HG02642 (cell line): Measurements from ENCODE around the gene TRIM25.

ENCODE experiments used
- ATAC-seq: cut with Tn5 transposase; IDR thresholded peaks from one replicate; pipeline ENCODE4 v1.9.1; 2021; ENCODE audit warnings: mild to moderate bottlenecking; ENCODE audit not compliant: unreplicated experiment, poor library complexity

The TRIM25 gene

GRCh38 chr17:56929362-56929969 lies 15.6 kb upstream of the TRIM25 start:
- no peak for ATAC-seq

- no peak for ATAC-seq
These were observed 14.7 kb upstream of the TRIM25 start for GRCh38 chr17:56928586-56928985.

DNA sequence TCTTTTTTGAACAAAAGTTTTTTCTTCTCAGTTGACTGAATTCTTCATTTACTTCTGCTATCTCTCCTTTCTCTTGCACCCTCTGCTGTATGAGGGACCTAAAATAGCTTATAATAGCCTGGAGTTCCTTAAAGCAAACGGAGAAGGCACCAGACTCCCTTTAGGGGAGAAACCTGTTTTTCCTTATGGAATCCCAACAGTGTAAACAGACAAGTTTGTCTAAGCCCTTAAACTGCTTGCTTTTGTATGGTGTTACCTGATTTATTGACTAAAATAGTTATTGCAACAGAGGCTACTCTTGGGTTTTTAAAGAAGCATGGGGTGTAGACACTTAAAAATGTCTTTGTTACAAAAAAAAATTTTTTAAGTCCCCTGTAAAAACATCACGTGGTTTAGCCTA lies 12.9 kb upstream of the TRIM25 start:
- no peak for ATAC-seq

- no peak for ATAC-seq
These were observed 12.4 kb upstream of the TRIM25 start for GRCh38 chr17:56926270-56926669.

DNA sequence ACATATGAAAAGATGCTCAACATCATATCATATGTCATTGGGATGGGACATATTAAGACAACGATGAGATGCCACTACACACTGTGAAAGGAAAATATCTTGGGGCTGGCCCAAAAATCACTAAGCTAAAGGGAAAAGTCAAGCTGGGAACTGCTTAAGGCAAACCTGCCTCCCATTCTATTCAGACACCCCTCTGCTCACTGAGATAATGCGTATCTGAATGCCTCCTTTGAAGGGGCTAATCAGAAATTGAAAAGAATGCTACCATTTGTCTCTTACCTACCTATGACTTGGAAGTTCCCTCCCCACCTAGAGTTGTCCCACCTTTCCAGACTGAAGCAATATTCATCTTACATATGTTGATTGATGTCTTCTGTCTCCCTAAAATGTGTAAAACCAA lies 11.2 kb upstream of the TRIM25 start:
- no peak for ATAC-seq

DNA sequence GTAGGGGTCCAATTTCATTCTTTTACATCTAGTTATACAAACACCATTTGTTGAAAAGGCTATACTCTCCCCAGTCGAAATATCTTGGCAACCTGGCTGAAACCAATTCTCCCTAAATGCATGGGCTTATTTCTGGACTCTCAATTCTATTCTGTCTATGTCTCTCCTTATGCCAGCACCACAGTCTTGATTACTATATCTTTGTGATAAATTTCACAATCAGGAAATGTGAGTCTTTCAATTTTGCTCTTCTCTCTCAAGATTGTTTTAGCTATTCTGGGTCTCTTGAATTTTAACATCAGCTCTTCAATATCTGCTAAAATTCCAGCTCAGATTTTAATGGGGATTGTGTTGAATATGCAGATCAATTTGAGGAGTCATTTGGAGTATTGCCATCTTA lies 5.9 kb upstream of the TRIM25 start:
- ATAC-seq = no peak

- no peak for ATAC-seq
These were observed 5.1 kb upstream of the TRIM25 start for GRCh38 chr17:56918916-56919315.

DNA sequence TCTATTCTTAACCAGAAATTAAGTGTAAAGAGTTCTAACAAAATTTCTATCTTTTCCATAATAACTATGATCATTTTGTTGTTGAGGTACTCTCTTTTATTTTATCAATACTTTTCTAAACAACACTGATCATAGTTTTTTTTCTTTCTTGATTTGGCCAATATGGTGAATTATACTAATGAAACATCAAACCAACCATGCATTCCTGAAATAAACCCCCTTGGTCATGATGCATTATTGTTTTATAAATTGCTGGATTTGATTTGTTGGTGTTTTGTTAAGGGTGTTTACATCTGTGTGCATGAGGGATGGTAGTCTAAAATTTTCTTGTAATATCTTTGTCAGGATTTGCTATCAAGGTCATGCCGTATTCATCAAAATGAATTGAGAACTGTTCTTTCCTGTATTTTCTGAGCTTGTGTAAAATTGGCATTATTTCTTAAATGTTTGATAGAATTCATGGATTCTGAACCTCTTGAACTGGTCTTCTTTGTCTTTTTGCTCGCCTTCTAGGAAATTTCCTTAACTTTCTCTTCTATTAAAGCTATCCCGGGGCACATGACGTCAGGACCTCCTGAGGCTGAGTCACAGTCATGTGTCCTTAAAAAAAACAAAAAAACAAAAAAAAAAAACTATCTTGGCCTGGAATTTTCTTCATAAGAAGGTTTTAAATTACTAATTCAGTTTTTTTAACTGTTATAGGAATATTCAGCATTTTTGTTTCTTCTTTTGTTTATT lies 3.9 kb upstream of the TRIM25 start:
- no peak for ATAC-seq

DNA sequence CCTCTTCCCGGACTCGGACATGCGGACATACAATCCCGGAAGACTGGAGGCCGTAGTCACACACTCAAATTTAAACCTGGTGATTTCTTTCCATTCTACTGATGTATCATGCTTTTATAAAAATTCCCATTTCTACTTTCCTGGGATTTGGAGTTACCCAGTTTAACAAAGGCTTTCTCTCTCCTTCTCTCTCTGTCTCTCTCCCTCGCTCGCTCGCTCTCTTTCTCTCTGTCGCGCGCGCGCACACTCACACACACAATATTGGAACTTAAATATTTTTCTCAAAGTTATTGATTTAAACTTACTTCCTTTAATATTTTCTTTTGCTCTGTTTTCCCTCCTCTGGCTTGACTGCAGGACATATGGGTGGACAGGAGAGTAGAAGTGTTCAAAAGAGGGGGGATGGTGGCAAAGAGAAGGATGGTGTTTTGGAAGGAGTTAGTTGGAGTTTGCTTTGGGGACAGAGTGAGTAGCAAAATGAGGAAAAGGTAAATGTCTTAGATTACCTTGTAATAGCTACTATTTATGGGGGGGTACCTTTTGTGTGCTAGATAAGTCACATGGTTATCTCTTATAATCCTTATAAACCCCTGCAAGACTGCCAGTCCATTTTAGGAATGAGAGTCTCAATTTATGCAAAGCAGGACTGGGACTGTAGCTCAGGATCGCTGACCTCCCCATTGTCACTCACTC lies 878 bp upstream of the TRIM25 start:
- no peak for ATAC-seq

DNA sequence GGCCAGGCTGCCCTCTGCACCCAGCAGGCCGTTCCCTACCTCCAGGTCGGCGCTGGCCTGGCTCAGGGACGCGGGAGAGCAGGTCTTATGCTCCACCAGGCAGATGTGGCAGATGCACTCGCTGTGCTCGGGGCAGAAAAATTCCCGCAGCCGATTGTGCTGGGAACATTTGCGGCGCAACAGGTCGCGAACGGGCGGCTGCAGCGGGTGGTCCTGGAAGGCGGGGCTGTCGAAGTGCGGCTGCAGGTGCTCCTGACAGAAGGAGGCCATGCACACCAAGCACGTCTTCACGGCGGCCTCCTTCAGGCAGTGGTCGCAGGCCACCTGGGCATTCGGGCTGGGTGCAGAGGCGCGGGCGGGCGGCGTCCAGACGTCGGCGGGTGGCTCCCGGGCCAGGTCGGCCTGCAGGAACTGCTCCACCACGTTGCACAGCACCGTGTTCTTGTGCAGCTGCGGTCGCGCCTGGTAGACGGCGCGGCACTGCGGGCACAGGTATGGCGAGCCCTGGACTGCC lies 439 bp downstream of the TRIM25 start:
- ATAC-seq = peak; percentile 48

GRCh38 chr17:56913000-56913311 lies 893 bp downstream of the TRIM25 start:
- no peak for ATAC-seq

- no peak for ATAC-seq
These were observed 1.5 kb downstream of the TRIM25 start for GRCh38 chr17:56912105-56912999.

GRCh38 chr17:56910509-56911235 lies 3.2 kb downstream of the TRIM25 start:
- ATAC-seq = no peak

GRCh38 chr17:56909742-56910508 lies 3.9 kb downstream of the TRIM25 start:
- no peak for ATAC-seq

GRCh38 chr17:56908001-56908542 lies 5.8 kb downstream of the TRIM25 start:
- peak; percentile 81 for ATAC-seq

DNA sequence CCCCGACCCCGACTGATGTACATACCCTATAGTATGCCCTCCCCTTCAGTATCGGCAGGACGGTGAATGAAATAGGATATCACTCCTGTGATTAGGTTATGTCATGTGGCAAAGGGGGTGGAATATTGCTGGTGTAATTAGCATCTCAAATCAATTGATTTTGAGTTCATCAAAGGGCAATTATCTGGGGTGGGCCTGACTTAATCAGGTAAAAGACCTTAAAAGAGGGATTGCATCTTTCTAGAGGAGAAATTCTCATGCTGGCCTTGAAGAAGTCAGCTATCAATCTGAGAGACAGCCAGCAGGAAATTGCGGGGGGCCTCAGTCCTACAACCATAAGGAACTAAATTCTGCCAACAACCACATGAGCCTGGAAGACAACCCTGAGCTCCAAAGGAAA lies 10.3 kb downstream of the TRIM25 start:
- no peak for ATAC-seq

DNA sequence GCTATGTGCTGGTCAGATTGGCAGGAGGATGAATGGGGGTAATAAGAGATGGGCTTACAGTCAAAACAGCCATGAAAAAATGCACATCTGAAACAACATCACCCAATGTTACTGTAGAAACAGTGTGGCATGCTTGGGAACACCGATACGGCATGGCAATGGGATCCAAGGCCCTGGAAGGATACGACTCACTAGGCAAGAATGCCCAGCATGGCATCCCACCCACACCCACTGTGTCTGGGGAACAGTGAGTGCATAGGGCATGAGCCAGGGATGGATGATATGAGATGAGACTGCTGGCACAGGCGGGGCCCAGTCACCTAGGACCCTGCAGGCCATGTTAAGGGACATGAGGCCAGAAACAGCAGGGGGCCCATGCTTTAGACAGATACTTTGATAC lies 11.5 kb downstream of the TRIM25 start:
- ATAC-seq = no peak

DNA sequence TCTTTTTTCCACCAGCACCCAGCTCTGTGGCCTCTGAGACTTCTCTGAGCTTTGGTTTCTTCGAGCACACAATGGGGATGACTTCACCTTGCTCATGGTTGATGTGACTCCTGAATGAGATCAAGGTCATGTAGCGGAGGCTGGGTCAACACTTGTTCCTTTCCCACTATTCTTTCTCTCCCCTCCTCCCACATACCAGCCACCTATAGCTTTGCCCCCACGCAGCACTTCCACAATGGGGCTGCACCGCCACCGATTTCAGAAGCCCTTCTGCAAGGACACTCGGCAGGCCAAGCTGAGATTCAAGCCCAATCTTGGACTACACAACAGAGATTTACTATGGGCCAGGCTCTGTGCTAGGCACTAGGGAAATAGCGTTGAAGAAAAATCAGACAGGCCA lies 14.4 kb downstream of the TRIM25 start:
- ATAC-seq = no peak

DNA sequence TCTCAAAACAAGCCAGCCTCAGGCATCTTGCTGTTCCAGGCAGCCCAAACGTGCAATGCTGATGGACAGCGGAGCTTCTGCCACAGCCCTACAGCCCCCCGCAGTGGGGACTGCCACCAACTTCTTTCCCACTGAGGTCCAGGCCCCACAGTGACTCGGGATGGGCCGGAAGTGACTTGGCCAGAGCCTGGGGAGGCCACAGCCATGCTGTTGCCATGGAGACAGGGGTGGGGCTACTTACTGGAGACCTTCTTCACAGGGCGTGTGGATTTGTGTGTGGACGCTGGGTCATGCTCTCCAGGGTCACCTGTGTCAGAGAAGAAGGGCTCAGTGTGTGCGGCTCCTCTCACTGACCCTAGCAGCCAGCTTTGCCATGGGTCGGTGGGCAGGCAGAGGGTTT lies 15.0 kb downstream of the TRIM25 start:
- no peak for ATAC-seq
